Measurements from ENCODE around the gene GTF3A. TPM values are rescaled to one million over a fixed set of nuclear protein-coding genes. Genes with fewer than 3 reads are reported as not detected.
A peak's percentile ranks its signal among the peaks of the same experiment; 100 is the strongest.

The GTF3A gene
- total RNA-seq, 1 donor from 2014 or later = 71.1 TPM

- peak; percentile 58 for ATAC-seq
Measured at GRCh38 chr13:27405546-27406134, 18.8 kb upstream of the GTF3A start.

GRCh38 chr13:27406178-27406939 lies 18.1 kb upstream of the GTF3A start:
- ATAC-seq = peak; percentile 37

GRCh38 chr13:27408074-27408473 lies 16.3 kb upstream of the GTF3A start:
- no peak for ATAC-seq

GRCh38 chr13:27409013-27409412 lies 15.4 kb upstream of the GTF3A start:
- no peak for ATAC-seq

- no peak for ATAC-seq
Measured at GRCh38 chr13:27411341-27411740, 13.1 kb upstream of the GTF3A start.

- no peak for ATAC-seq
Measured at GRCh38 chr13:27415116-27415515, 9.3 kb upstream of the GTF3A start.

- ATAC-seq = peak; percentile 33
Measured at GRCh38 chr13:27419328-27419727, 5.1 kb upstream of the GTF3A start.

- no peak for ATAC-seq
Measured at GRCh38 chr13:27421101-27421871, 3.1 kb upstream of the GTF3A start.

- ATAC-seq = no peak
Measured at GRCh38 chr13:27423333-27423732, 1.1 kb upstream of the GTF3A start.

- ATAC-seq = no peak
Measured at GRCh38 chr13:27425158-27425917, 919 bp downstream of the GTF3A start.

GRCh38 chr13:27425918-27426630 lies 1.7 kb downstream of the GTF3A start:
- peak; percentile 82 for ATAC-seq

GRCh38 chr13:27427641-27428040 lies 3.2 kb downstream of the GTF3A start:
- no peak for ATAC-seq

GRCh38 chr13:27428160-27428559 lies 3.7 kb downstream of the GTF3A start:
- no peak for ATAC-seq

- no peak for ATAC-seq
Measured at GRCh38 chr13:27432180-27432579, 7.8 kb downstream of the GTF3A start.

GRCh38 chr13:27432611-27433210 lies 8.3 kb downstream of the GTF3A start:
- no peak for ATAC-seq

GRCh38 chr13:27437126-27437525 lies 12.7 kb downstream of the GTF3A start:
- no peak for ATAC-seq

GRCh38 chr13:27440408-27440807 lies 16.0 kb downstream of the GTF3A start:
- ATAC-seq = no peak

GRCh38 chr13:27442071-27442647 lies 17.7 kb downstream of the GTF3A start:
- ATAC-seq = peak; percentile 72

- no peak for ATAC-seq
Measured at GRCh38 chr13:27442797-27443196, 18.4 kb downstream of the GTF3A start.

GRCh38 chr13:27446986-27447583 lies 22.7 kb downstream of the GTF3A start:
- no peak for ATAC-seq

GRCh38 chr13:27448308-27448707 lies 23.9 kb downstream of the GTF3A start:
- ATAC-seq = no peak

Measured in esophagus mucosa (tissue), 1 donor.